ENCODE measurements around the gene GPX1.

GPX1 gene

DNA sequence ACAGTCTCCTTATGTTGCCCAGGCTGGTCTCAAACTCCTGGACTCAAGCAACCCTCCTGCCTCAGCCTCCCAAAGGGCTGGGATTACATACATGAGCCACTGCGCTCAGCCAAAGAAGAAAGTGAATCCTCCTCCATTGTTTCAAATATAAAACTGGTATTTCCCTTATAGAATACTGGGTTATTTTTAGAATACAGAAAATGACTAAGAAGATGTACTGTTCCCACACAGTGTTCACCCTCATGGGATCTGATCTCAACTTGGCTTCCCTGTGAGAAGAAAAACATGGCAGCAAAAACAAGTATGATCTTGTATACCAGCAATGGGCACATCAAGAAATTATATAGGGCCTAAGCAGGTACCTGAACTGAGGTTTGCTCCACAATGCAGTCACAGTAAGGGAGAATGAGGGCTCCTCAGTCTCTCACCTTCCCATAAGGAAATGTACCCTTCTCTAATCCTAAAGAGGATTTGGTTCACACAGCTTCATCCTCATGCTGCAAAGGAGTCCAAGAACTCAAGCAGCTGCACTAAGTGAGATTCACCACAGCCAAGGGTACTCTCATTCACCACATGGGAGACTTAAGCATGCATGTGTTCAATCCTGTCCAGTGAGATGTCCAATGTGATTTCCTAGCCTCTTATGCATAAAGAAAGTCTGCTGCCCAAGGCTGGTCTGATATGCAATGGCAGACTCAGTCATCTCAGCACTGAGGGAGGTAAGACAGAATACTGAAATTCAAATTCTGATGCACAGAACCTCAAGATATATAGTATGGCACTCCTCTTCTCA lies 44.1 kb downstream of the GPX1 start:
- no peak for DNase-seq (ENCODE audit: low read depth in 2 of 2)

DNA sequence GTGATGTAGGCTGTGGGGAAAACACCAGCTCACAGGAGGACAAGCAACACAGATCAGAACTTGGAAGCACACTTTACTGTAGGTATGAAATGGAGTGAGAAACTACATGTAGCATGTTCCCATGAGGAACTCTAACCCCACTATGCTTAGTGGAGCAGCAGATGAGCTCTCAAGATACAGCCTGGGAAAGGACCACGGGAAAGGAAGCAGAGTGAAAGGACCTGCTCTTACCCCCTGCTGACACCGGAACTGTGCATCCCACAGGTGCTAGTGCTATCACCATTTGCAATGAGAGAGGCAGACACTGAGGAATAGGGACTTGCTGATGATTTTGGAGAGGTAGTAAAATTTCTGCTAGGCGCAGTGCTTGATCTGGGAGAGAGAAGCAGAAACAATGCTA lies 46.9 kb downstream of the GPX1 start:
- DNase-seq (ENCODE audit: low read depth in 2 of 2), result no peak

DNA sequence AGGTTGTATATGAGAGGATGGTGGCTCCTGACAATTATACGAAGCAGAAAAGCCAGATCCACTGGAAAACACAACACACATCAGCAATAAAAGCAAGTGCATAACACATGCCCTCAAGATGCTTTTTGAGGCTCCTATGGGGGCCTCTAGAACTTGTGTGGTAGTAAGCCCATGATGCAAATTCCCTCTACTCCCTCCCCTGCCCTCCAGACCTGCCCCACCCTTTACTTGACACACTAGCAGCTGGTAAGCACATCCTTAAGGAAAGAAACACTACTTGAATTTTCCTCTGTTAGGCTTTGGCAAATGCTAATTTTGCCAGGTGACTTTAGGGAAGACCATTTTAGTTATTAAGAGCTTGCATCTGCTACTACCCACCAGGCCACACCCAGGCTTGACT lies 47.5 kb downstream of the GPX1 start:
- DNase-seq (ENCODE audit: low read depth in 2 of 2), result no peak
